Activated T-helper 9 cell treated with anti-CD3 and anti-CD28 coated beads, Interleukin-2, amount 50 U/mL, for 16 hours (primary cell): ENCODE data around the gene WDR41.
"Not testable (repeated sequence)": the region's sequence is repeated elsewhere in the genome, so short reads cannot be mapped to it uniquely, and the experiment has no call there.

Source experiments
- DNase-seq: peaks from one replicate; pipeline ENCODE4 v3.0.0-alpha.2; 2020; ENCODE audit warnings: low read depth

Gene WDR41

DNA sequence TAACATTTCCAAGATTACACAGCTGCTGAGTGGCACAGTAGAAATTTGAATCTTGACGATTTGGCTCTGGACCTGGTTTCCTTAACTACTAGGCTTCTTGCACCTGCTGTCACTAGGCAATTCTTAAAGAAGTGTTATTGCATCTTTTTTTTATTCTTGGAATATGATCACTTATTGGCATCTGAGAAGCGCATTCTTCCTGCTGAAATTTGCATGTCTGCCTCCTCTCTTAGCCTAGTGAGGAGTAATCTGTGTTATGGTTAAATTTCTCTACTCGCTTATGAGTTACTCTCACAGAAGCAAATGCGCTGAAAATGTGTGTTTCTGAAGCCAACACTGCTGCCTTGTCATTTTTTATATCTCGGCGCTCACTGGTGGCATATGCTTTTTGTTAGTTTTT is 89.3 kb downstream of the WDR41 start:
- no peak for DNase-seq

DNA sequence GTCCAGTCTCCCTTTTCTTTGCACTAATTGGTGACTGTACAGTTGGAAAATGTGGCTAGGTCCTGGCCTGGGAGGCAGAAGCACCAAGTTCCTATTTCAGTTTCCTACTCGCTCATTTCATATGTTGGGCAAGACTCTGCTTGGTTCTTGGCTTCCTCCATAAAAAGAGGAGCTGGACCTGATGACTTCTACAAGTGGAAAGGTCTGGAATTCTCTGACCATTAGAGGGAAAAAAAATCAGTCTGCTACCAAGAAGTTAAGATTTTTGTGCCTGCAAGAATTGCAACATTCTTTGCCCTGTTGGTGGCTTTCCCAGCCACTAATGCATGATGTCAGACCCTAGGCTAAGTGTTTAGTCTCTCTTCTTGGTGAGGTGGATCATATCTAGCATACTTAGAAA is 91.5 kb downstream of the WDR41 start:
- DNase-seq: no peak

DNA sequence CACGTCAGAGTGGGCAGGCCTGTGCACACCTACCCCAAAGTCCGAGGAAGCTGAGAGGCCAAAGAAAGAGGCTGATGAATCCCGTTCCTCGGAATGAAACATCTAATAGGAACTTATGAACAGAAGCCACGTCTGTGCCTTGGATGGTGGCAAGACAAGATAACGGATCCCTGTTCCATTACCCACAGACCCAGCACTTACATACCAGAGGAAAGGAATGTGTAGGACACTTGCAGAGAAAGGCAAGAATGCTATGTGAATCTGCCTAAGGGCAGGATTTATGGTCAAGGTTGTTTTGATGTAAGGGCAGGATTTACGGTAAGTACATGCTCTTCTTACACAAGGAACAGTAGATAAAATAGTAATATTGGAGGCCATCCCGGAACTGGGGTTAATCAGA is 93.2 kb downstream of the WDR41 start:
- DNase-seq: no peak

DNA sequence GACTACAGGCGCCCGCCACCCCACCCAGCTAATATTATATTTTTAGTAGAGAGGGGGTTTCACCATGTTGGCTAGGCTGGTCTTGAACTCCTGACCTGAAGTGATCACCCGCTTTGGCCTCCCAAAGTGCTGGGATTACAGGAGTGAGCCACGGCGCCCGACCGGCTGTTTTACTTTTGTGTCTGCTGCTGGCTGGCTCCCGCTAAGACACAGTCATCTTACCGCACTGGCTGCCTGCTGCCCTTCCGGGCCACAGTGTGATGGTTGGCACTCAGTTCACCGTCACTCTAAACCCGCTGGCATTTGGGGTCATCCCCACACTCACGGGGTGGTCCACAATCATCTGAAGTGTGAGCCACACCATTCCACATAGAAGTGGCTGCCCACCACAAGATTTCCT is 93.7 kb downstream of the WDR41 start:
- DNase-seq: no peak

DNA sequence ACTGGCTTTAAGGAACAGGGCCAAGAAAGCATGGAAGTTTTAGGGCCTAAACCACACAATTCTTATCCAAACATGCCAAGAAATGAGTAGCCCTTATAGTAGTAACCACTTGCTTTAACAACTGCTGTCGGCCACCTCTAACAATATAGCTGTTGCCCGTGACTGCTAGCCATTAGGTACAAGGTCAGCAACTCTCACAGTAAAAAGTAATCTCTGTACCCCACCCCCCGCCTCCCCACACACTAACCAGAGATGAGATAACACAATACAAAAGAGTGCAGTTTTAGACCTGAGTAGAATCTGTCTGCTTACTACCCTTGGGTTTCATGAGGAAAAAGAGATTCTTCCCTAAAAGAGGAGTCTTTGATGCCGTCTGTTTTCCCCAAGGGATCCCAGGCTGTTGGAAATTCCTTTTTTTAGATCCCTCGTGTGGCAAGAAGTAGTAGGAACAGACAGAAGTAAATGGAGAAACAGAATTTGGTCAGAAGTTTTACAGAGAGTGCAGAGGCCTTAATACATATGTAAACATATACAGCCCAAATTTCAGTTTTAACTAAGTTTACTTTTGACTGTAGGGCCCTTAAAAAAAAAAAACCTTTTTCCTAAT is 94.3 kb downstream of the WDR41 start:
- no peak for DNase-seq

DNA sequence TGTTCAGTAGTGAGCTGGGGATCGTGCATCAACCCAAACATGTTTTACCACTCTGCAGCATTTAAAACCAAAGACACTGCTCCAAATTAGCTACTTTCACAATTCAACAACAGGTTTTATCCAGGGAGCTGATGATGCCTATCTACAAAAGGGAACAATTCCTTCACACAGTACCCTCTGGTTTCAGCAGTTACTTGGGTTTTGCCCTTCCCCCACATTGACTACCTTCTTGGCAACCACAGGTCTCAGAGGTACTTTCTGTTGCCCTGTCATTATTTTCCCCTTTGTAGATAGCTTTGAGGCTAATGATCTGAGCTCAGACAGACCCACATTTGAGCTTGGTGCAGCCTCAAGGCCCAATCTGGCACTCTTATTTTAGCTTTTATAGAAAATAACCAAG is 96.1 kb downstream of the WDR41 start:
- DNase-seq: no peak

DNA sequence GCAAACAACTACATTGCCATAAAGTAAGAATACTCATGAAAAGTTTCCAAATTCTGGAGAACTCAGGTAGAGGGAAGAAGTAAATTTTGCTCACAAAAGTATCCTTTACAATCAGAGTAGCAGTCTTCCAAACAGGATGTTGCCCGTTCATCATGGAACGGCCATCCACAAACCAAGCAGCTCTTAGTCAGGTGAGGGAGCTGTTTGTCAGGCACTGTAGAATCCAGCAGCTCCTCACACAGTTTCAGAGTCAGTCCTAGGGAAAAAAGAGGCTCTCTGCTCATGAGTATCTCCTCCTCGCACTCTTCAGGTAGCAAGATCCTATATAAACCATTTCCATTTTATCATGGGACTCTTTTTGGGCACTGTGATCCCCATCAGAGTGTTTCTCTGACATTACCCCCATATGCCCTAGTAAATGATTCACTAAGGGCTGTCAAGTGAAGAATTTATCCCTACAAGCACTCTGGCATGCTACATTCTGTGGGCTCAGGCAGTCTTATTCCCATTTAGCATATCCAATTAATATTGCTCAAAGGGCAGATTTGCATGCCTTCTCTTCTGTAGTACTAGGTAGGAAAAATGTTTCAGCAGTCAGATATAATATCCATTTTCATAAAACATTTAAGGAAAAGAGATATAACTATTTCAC is 97.9 kb downstream of the WDR41 start:
- no peak for DNase-seq

DNA sequence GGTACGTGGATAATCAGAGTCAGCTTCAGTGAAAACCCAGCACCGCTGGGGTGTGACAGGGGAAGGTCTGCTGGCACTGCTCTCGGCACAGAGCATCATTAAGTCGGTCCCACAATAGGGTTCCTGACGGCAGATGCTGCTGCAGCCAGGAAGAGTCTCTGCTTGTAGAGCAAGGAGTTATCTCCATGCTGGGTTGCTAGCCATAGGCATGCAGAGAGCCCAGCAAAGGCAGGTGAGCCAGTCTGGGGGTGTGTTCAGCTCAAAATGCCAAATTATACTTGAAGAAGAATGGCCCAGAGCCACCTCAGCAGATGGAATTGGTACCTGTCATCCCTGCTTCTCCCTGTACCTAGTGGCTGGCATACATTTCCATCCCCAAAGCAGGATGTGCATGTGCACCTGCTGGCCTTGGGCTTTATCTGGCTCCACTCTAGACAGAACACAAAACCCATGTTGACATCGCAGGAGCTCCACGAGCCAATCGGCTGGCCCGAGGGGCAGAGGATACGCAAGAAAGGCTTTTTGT is 100.8 kb downstream of the WDR41 start:
- DNase-seq: no peak

- no peak for DNase-seq
Measured at GRCh38 chr5:77390795-77391194, 101.3 kb downstream of the WDR41 start.

- no peak for DNase-seq
Measured at GRCh38 chr5:77390221-77390620, 101.9 kb downstream of the WDR41 start.

DNA sequence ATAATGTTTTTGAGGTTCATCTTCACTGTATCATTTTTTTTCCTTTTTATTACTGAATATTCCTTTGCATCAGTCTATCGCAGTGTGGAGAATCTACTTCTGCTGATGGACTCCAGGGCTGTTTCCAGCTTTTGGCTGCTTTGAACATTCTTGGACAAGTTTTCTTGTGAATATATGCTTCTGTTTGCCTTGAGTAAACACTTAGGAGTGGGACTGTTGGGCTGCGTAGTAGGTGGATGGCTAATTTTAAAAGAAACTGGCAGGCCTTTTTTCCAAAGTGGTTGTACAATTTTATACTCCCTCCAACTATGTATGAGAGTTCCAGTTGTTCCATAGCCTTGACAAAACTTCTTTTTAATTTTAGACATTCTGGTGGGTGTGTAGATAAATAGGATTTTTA is 102.4 kb downstream of the WDR41 start:
- no peak for DNase-seq

DNA sequence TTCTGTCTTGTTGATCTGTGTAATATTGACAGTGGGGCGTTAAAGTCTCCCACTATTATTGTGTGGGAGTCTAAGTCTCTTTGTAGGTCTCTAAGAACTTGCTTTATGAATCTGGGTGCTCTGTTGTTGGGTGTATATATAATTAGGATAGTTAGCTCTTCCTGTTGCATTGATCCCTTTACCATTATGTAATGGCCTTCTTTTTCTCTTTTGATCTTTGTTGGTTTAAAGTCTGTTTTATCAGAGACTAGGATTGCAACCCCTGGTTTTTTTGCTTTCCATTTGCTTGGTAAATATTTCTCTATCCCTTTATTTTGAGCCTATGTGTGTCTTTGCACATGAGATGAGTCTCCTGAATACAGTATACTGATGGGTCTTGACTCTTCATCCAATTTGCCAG is 105.8 kb downstream of the WDR41 start:
- not testable (repeated sequence) for DNase-seq

GRCh38 chr5:77383336-77383735 is 108.8 kb downstream of the WDR41 start:
- DNase-seq: not testable (repeated sequence)
